ENCODE data around the gene TSR3.

DNA sequence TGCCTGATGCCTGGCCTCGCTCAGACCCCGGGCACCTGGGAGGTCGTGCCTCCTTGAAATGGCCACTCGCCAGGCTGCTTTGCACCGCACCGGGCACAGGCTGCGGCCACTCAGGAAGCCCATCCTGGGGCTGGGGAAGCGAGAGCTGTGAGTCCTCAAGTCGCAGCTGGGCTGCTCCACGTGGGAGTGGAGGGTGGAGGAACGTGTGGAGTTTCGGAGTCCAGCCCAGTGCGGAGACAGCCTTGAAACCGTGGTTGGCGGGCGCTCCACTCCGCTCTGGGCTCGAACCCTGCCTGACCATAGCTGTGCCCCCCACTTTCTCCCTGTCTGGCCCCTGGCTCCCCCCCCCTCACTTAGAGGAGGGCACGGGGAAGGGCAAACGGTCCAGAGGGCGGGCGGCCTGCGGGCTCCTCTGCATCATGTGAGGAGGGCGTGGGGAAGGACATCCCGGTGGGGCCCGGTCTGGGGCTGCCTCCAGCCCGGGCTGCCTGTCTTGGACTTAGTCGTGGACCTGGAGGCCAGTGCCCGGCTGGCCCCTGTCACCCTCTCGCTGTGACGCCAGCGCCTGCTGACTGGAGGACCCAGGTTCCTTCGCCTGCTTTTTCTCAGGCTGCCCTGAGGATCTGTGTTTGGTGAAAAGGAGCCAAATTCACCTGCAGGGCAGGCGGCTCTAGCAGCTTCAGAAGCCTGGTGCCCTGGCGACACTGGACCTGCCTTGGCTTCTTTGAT is 39.8 kb downstream of the TSR3 start:
- TF ChIP-seq, protein P1, sequence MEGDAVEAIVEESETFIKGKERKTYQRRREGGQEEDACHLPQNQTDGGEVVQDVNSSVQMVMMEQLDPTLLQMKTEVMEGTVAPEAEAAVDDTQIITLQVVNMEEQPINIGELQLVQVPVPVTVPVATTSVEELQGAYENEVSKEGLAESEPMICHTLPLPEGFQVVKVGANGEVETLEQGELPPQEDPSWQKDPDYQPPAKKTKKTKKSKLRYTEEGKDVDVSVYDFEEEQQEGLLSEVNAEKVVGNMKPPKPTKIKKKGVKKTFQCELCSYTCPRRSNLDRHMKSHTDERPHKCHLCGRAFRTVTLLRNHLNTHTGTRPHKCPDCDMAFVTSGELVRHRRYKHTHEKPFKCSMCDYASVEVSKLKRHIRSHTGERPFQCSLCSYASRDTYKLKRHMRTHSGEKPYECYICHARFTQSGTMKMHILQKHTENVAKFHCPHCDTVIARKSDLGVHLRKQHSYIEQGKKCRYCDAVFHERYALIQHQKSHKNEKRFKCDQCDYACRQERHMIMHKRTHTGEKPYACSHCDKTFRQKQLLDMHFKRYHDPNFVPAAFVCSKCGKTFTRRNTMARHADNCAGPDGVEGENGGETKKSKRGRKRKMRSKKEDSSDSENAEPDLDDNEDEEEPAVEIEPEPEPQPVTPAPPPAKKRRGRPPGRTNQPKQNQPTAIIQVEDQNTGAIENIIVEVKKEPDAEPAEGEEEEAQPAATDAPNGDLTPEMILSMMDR (IDR thresholded peaks at IDR 0.05): no peak
- TF ChIP-seq EZH2phosphoT487 (IDR thresholded peaks at IDR 0.05; ENCODE audit: borderline replicate concordance, low read depth) (no peak), TAF1 (IDR thresholded peaks at IDR 0.05; ENCODE audit: borderline replicate concordance, low read depth, low read length) (no peak), RXRA (IDR thresholded peaks at IDR 0.05; ENCODE audit: borderline replicate concordance, low read depth) (no peak)

Data from SK-N-SH (cell line).